AML-193 (cell line): ENCODE results near the gene WWOX.

Experiments
- DNase-seq, 2 experiments: peaks; one replicate each; lab custom pipeline; 2025; lab: John Stamatoyannopoulos, UW

Gene WWOX

GRCh38 chr16:78271981-78272380, 172.5 kb downstream of the WWOX start:
- no peak for DNase-seq

- DNase-seq: no peak
Measured at GRCh38 chr16:78274771-78275170, 175.3 kb downstream of the WWOX start.

DNA sequence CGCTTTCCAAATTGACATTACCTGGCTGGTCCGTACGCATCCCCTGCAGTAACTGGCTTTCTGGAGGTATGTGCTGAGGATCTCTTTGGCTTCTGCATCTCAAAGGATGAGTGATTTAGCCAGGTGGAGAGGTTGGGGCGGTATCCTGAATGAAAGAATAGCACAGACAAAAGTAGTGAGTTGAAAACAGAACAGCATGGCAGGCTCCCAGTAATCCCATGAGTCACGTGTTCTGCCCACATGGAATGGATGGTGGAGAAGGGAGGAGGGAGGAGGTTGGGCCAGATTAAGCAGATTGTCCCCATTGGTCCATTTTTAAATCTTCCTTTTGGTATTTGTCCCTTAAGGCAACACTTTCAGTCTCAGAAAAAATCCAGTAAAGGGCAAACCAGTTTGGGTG, 176.0 kb downstream of the WWOX start:
- no peak for DNase-seq

DNA sequence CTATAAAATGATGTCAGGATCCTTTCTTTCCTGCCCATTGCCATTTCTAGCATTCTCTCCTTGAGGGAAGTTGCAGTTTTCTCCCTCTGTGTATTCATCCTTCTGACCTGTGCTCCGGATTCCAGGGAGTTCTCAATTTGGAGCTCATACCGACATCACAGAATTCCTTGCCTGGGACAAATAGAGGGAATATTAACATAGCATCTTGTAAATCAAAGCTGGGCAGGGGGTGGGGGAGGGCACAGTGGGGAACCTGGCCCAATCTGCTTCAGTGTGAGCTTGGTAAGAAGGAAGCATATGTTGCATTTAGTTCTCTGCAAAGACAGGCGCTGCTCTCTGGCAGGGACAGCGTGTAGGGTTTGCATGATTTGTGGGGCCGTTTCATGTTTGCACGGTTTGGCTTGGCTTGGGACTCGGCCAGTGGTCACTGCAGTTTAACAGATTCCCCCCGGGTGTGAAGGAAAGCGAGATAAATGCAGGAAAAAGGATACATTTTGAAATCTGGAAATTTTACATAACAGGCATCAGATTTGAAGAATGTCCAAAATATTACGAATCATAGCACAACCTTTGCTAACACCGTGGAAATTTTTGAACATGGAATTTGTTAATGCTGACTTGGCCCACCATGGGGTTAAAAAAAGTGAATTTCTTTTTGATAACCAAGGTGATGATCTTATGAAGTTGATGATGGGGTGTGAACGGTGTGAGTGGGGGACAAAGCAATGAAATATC, 178.0 kb downstream of the WWOX start:
- no peak for DNase-seq

DNA sequence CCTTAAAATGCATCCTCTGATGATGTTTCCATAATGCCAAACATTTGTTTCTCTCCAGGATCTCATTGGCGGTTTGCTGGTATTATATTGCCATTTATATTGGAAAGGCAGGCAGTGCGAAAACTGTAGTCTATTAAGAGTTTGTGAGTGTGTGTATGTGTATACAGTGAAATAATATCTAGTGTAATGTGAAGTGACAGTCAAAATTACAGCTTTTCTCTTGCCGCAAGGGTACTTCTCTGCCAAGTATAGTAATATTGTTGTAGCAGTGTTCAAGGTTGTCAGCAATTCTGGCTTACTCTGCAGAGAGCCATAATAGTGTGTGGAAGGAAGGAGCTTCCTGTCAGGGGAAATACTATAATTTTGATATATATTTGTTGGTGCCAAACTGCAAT, 178.6 kb downstream of the WWOX start:
- DNase-seq: no peak

DNA sequence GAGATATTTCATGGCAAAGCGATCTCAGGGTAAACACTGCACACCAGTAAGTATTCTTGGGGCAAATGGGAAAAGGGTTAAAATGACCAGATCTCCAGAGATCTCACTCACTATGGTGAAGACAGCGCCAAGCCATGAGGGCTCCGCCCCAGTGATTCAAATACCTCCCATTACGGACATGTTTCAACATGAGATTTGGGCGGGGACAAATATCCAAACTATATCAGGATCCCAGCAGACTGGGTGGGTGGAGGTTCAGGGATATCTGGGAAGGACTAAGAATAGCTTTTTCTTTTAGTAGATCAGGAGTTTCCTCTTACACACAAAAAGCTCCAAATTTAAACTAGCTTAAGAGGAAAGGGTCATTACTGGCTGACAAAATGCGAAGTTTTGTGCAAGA, 181.7 kb downstream of the WWOX start:
- DNase-seq: no peak

DNA sequence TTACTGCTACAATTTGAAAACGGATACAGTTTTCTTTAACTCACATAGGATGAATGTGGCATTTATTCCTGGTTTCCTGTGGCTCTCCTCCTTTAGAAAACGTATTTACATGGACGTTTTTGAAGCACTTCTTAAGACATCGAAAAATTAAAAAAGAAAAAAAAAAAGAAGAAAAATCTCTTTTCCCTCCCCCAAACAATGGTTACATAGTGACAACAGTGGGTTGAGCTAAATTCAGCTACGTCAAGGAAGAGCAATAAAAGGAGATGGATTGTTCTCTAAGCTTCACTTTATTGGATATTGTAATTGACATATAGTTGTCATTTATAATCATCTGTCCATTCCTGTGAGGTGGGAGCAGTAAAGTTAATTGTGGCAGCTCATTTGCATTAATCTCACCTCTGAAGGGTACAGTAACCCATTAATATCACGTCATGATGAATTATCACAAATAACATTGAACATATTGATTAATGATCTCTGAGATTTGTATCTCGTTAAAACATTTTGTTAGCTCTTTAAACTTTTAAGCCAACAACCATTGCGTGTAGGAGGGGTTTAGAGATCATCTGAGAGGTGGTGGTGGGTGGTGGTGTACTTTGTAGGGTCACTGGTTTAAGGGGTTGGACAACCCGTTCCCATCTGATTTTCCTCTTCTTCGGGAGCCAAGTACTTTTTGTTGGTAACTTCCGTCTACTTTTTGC, 184.2 kb downstream of the WWOX start:
- DNase-seq: no peak

GRCh38 chr16:78284326-78284725, 184.9 kb downstream of the WWOX start:
- no peak for DNase-seq

DNA sequence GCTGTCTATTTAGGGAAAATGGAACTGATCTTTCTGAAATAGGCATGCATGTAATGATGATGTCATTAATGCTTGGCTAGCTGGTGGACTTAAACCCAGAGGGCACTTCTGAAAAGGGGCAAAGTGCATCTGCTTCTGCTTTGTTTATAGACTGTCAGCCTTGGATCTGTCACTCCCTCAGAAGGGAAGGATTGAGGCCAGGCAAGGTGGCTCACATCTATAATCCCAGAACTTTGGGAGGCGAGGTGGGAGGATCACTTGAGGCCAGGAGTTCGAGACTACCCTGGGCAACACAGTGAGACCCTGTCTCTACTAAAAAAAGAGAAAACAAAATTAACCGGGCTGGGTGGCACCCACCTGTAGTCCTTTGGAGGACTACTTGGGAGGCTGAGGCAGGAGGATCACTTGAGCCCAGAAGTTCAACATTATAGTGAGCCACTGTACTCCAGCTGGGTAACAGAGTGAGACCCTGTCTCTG, 185.5 kb downstream of the WWOX start:
- DNase-seq: no peak

DNA sequence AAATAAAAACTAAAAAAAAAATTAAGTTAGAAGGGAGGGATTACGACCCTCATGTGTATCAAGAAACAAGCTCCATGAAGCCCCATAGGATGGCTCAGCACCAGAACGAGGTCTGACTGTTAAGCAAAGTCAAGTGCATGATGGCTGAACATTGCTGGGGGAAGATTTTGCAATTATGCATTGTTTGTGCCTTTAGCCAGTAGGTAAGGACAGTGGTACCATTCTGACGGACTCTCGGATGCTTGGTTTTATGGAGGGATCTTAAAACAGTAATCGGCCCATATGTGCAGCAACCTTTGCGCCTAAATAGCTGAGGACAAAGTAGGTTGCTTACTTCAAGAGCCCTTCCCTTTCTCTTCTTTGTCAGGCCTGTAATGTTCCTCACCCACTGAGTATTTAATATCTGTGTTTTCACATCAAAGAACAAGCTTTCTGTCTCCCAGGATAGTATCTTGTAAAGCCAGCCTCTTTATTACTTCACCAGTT, 186.0 kb downstream of the WWOX start:
- DNase-seq: no peak

DNA sequence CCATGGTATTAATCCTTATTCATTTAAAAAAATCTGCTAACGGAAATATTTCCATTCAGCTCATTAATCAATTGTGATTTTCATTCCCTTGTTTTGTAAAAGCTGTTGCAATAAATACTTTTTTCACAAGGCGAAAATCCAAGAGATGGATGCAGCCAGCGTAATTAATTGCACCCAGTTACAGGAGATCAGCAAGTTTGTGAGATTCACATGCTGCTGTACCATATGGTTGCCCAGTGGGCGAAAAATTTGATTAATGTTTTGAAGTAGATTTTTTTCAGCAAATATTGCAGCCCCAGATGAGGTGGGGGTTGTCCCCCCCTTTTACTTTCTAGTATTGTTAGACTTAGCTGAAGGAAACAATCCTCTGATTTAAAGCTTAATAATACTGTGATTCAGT, 186.6 kb downstream of the WWOX start:
- no peak for DNase-seq

DNA sequence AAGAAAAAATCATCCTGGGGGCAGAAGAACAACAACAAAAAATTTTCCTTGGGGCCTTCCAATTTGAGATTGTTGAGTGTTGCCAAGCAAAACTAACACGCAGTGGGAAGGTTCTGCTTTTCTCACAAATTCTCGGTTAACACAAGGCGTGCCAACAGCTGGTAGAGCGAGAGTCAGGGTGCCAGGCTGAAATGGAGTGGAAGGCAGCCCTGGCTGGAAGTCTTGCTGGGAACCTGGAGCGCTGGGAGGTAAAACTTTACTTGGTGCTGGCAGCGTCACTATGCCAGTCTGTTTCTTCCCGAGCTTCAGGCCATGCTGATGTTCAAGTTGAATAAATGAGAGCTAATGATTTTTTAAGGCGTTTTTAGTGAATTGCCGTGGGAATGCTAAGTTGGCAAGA, 189.4 kb downstream of the WWOX start:
- no peak for DNase-seq

GRCh38 chr16:78289373-78289772, 189.9 kb downstream of the WWOX start:
- DNase-seq: no peak

- no peak for DNase-seq
Measured at GRCh38 chr16:78289844-78290277, 190.4 kb downstream of the WWOX start.

GRCh38 chr16:78290395-78290794, 190.9 kb downstream of the WWOX start:
- DNase-seq: no peak

GRCh38 chr16:78290872-78291591, 191.6 kb downstream of the WWOX start:
- no peak for DNase-seq

DNA sequence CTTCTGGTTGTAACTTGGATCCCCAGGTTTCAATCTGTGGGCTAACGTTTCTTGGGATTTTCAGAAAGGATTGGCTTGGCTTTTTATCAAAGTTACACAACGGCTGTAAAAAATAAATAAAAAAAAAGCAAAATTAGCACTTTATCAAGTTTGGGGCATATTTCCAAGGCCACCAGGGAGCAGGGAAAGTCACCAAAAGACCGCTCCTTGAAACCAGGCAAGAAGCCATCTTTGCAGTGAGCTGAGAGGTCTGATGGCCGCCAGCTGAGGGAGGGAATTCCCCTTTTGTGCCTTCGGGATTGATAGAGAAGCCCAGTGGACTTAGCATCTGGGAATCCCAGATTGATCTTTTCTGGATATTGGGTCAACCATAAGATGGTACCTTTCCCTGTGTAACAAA, 192.2 kb downstream of the WWOX start:
- DNase-seq: no peak

DNA sequence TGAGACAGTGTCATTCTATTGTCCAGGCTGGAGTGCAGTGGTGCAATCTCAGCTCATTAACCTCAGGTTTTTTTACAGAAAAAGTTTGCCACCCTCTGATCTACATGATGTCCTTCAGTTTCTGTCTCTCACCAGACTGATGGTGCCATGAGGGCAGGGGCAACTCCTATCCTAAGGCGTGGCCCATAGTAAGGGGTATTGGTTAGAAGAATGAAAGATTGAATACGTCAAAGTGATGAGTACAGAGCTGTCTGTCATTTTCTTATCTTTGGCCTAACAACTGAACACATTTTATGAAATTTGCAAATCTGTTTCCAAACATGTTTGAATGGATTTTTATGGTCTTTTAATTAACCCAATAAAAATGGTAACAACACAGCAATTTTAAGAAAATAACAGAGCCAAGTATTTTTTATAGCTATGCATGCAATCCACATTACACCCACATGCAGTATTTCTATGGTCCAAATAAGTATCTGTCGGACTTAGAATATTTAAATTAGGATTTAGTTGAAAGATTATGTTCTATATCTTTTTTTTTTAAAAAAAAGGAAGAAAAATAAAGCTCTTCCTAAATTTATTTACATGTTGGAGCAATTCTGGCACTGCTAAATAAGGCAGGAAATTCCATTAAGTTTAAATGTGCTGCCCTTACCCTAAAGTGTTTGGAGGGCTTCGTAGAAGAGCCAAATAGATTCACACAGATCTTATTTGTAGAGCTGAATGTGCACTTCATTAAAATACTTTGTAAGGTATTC, 192.8 kb downstream of the WWOX start:
- no peak for DNase-seq

- no peak for DNase-seq
Measured at GRCh38 chr16:78292844-78293380, 193.5 kb downstream of the WWOX start.

- DNase-seq: no peak
Measured at GRCh38 chr16:78294538-78295225, 195.2 kb downstream of the WWOX start.

DNA sequence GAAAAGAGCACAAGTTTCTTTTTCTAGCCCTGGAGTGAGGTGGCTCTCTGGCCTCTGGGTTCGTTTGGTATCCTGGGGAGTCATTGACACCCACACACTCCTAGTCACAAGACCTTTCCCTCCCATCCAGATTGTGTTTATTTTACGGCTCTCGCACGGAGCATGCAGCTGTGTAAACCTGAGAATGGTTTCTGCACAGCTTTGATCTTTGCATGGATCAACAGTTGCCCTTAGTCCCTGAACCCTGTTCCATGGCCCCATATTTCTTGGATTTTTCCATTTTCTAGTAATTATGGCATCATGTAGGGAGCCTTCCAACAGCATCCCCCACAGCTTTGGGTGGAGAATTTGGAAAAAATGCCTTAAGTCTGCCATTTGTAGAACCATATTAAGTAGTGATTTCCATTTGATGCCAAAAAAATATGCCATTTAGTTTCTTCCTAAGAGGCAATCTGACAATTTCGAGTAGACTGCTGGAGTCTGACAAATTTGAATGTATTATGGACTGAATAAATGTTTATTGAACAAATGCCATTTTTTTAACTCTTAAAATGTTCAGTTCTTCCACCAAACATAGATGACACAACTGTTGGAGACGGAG, 197.7 kb downstream of the WWOX start:
- DNase-seq: no peak
